Measurements from ENCODE around the gene EML6.

The EML6 gene

GRCh38 chr2:54887850-54888545 lies 164.5 kb downstream of the EML6 start:
- no peak for DNase-seq

DNA sequence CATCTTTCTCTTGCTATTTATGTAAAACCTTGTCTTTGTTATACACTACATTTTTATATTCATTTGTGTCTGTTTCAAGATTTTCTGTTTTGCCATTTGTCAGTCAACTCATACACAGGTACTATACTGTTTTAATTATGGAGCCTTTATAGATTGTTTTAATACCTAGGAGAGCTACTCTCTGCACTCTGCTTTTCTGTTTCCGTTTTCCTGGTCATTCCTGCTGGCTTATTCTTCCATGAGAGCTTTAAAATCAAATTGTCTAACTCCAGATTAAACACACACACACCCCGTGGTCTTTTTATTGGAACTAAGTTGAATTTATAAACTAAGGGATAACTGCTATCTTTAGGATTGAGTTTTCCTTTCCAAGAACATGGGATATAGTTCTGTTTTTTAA lies 165.6 kb downstream of the EML6 start:
- DNase-seq, result no peak

DNA sequence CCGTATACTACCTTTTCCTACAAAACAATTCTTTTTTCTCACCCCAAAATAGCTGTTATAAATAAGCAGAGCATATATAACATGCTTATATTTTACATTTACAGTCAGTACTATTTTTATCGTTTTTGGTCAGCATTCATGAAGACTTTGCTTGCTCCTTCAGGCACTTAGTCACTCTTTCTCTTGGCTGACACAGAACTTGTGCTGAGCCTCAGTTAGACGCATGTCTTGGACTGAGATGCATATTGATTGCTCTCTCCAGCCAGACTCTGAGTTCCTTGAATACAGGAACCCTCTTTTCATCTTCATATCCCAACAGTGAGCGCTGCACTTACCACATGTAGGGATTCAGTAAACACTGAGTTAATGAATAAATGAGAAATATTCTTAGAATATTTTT lies 168.4 kb downstream of the EML6 start:
- no peak for DNase-seq

DNA sequence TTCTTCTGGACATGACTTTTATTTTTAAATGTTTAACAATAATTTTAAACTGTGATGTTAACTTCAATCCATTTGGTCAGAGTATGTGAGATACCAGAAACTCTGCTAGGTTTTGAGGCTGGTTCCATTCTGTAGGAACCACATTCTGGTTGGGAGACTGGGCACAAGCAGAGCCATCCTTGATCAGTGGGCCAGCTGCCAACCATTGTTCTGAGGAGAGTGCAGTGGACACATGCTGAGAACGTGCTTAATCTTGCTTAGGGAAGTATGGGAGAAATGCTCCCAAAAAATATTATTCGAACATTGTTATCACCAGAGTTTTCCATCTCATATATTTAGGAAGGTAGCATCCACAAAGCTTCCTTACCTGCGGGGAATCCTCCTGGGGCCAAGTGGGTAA lies 171.0 kb downstream of the EML6 start:
- peak in 1 of 3 experiments; percentile 8 for DNase-seq

- no peak for DNase-seq
Measured at GRCh38 chr2:54895730-54896129, 172.3 kb downstream of the EML6 start.

GRCh38 chr2:54897420-54898310 lies 174.2 kb downstream of the EML6 start:
- no peak for DNase-seq

DNA sequence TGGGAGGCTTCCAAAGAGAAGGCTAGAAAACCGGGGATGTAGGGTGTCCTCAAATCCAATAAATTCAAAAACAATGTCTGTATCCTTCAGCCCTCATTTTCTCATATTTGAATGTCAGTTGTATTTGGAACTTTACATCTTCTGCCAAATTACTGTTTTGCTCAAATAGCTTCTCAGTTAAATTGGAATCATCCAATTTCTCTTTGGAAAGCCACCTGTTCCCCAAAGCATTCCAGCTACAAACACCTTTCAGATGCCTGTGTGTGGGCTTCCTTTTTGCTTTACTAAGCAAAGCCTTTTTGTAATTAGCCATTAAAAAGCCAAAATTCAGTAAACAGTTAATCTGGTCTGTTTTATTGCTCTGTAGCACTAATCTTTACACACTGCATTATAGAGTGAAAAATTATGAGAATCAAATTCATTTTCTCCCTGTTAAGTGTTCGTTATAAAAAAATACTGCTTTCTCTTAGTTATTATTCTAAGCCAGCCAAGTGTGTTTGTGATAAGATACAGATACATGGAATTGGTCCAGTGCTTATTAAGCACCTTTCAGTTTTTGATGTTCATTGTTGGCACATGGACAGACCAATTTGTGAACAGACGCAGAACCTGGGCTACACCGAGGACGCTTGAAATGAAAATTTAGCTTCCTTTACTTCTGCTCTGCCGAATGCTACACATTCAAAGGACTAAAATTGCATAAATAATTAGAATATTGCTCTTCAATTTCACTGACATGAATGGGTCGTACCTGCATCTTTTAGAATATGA lies 175.2 kb downstream of the EML6 start:
- DNase-seq, result no peak

GRCh38 chr2:54899576-54900200 lies 176.2 kb downstream of the EML6 start:
- DNase-seq, result peak in 2 of 3 experiments; percentile 11 to 68

GRCh38 chr2:54901224-54901986 lies 177.9 kb downstream of the EML6 start:
- no peak for DNase-seq

DNA sequence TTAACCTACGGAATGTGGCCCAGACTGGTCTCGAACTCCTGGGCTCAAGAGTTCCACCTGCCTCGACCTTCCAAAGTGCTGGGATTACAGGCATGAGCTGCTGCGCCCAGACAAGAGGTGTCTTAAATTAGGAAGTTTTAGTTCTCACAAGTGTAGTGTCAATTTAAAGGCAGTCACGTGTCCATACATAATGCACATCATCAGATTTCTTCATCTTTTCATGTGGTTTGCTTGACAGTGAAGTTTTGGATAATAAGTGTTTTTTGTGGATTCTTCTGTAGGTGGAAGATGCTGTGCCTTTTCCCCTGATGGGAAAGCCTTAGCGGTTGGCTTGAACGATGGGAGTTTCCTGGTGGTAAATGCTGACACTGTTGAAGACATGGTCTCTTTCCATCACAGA lies 179.3 kb downstream of the EML6 start:
- no peak for DNase-seq

DNA sequence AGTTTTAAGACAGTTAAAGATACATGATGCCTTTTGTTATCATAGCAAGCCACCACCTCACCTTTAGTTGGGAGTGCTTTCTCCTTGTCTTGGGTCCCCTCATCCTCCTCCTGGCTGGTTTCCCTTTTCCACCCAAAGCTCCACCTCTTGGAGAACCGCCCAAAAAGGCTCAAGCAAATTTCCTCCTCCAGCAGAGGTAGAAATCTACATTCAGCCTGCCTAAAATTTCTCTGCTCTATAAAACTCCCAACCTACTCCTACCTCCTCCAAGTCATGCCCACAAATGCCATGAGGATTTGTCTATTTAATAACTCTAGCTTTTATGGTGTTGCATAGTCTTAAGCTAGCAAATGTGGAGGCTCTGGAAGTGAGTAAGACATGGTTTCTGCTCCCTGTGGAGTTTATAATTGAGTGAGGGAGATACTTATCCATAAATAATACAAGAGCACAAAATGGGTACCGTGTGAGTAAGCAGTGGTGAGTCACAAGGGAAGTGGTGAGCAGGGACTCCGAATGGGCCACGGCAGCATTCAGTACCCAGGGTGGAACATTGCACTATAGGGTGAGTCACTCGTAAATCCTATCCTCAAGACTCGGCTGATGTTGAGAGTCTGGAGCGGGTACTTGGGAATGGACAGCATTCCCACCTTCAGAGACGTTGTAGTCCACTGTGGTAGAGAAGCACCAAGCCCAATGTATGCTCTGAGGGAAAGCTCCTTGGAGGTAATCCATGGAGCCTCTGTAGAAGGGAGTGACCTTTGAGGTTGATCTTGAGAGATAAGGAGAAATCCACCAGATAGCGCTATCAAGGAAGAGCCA lies 180.5 kb downstream of the EML6 start:
- DNase-seq, result no peak

GRCh38 chr2:54904836-54905235 lies 181.4 kb downstream of the EML6 start:
- DNase-seq, result no peak

- peak in 1 of 3 experiments; percentile 38 for DNase-seq
Measured at GRCh38 chr2:54906716-54907115, 183.3 kb downstream of the EML6 start.

DNA sequence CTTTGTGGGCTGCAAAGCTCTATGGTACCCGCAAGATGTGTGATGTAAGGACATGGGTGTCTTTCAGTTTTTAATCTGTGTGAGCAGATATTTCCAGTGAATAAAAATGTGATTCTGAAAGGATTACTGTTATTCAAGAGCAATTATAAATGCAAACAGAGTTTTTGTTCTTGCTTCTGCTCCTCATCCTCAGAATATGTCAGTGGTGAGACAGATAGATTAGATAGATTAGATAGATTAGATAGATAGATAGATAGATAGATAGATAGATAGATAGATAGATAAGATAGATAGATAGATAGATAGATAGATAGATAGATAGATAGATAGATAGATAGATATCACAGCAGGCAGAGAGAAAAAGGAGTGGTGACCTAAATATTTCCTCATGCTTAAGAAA lies 184.2 kb downstream of the EML6 start:
- no peak for DNase-seq

DNA sequence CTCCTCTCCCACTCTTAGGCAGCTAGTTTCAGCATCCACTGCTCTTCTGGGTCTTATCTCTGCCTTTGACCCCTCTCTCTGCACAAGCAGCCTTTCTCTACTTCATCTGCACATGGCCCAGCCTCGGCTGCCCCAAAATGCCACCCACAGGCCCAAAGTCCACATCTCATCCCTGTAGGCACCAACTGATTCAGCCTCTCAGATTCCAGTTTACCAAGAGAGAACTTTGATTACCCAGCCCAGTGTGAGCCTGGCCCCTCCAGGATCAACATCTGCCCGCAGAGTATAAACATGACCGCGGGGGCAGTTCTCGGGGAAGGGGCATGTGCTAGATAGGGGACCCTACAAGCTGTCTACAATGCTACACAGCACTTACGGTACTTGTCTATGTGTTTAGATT lies 185.1 kb downstream of the EML6 start:
- no peak for DNase-seq

DNA sequence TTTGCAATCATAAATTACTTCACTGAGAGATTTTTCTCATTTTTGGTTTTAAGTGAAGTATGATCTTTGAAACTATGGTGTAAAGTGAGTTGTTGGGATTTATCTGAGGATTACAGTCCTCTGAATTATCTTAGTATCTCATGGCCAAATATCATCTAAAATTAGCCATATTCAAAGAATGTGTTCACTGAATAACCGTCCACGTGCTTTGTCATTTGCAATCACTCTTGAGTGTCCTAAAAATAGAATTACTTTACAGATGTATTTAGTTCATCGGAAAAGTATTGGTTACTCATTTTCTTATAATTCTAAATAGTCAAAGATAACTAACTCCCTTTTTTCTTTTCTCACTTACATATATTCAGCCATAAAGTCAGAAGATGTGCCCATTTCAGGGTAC lies 185.5 kb downstream of the EML6 start:
- DNase-seq, result no peak

DNA sequence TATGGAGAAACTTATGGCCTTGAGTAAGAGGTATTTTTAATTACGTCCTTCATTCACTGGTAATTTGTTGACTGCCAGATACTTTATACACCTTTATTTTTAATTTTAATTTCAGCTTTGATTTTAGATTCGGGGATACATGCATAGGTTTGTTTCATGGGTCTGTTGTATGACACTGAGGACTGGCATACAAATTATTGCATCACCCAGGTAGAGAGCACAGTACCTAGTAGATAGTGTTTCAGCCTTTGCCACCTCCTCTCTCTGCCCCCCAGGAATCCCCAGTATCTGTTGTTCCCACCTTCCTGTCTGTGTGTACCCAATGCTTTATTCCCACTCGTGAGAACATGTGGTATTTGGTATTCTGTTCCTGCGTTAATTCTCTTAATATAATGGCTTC lies 188.8 kb downstream of the EML6 start:
- no peak for DNase-seq

- no peak for DNase-seq
Measured at GRCh38 chr2:54912893-54913292, 189.4 kb downstream of the EML6 start.

GRCh38 chr2:54914637-54915036 lies 191.2 kb downstream of the EML6 start:
- no peak for DNase-seq

- DNase-seq, result no peak
Measured at GRCh38 chr2:54915101-54915500, 191.6 kb downstream of the EML6 start.

- DNase-seq, result no peak
Measured at GRCh38 chr2:54916637-54917036, 193.2 kb downstream of the EML6 start.

Data from NCI-H1417 (cell line).